Upper lobe of left lung (tissue), 6 donors: ENCODE measurements around the gene CLDN1. TPM values are rescaled to one million over a fixed set of nuclear protein-coding genes. Genes with fewer than 3 reads are reported as not detected.

Experiments used
- ATAC-seq, 2 donors: fragments of 200-7000 bp; cut with Tn5 transposase; one replicate each; pipeline ENCODE4 v1.9.1; 2022; ENCODE audit warnings: mild to moderate bottlenecking in 2 of 2, moderate library complexity in 2 of 2; ENCODE audit not compliant: low FRiP score in 2 of 2
- DNase-seq, 2 donors: peaks; one replicate each; pipeline ENCODE4 v3.0.0-alpha.2; 2019 to 2020
- H3K27ac ChIP-seq, 4 donors: fragments of 200-600 bp; sonication (generic); one replicate each; pipeline ENCODE4 v1.5.1; 2016 to 2019
- H3K27me3 ChIP-seq, 4 donors: fragments of 200-600 bp; sonication (generic); one replicate each; pipeline ENCODE4 v1.5.1; 2017 to 2019
- H3K36me3 ChIP-seq, 4 donors: fragments of 200-600 bp; sonication (generic); one replicate each; pipeline ENCODE4 v1.5.1; 2016 to 2019
- H3K4me1 ChIP-seq, 4 donors: fragments of 200-600 bp; sonication (generic); one replicate each; pipeline ENCODE4 v1.5.1; 2018 to 2019
- H3K4me3 ChIP-seq, 4 donors: fragments of 200-600 bp; sonication (generic); one replicate each; pipeline ENCODE4 v1.5.1; 2017 to 2019; ENCODE audit warnings: mild to moderate bottlenecking in 2 of 4, moderate library complexity in 1 of 4
- H3K9me3 ChIP-seq, 4 donors: fragments of 200-600 bp; sonication (generic); one replicate each; pipeline ENCODE4 v1.5.1; 2018 to 2019
- EP300 ChIP-seq, 4 donors: sonication (generic); formaldehyde crosslinking; IDR thresholded peaks; one replicate each; pipeline ENCODE4 v1.5.1; 2017; ENCODE audit warnings: antibody characterized with exemption in 4 of 4, control low read depth in 2 of 4
- POLR2A ChIP-seq, 4 donors: fragments of 450-650 bp; IDR thresholded peaks; one replicate each; pipeline ENCODE4 v1.5.1; 2016 to 2017; ENCODE audit warnings: antibody characterized with exemption in 4 of 4, mild to moderate bottlenecking in 2 of 4
- POLR2AphosphoS5 ChIP-seq, 2 donors: sonication (generic); formaldehyde crosslinking; IDR thresholded peaks; one replicate each; pipeline ENCODE4 v1.5.1; 2017; ENCODE audit warnings: antibody characterized with exemption in 2 of 2
- WGBS, 2 donors: methylation state at CpG; one replicate each; pipeline ENCODE4 v1.1.5; 2017 to 2018; 5-methylcytosine and 5-hydroxymethylcytosine counted together
- total RNA-seq, 6 donors: library from RNA; depleted of rRNA in 4 of 6; stranded (reverse); fragments of >200 nt in 4 of 6; gene quantifications; one replicate each; pipeline versions ENCODE4 v1.1.0 to v1.2.1, GENCODE V29; 2016 to 2021
- TF ChIP-seq, protein P1 (sequence below), 6 experiments: fragments of 450-650 bp in 4 of 6; fragments of 200-600 bp in 2 of 6; sonication (generic) in 2 of 6; IDR thresholded peaks; one replicate each; pipeline ENCODE4 v1.5.1; 2016 to 2019; ENCODE audit warnings: antibody characterized with exemption in 6 of 6
- donor health status: DM: no; HTN: no; CAD: no; lungs with moderate emphysema.
- donor health status: DM: no; HTN: yes; CAD: no; lungs with severe emphysema.

CLDN1 gene
- total RNA-seq, 6 donors from 2014 or later = 2.7 to 26.8 (median 11.2) TPM

DNA sequence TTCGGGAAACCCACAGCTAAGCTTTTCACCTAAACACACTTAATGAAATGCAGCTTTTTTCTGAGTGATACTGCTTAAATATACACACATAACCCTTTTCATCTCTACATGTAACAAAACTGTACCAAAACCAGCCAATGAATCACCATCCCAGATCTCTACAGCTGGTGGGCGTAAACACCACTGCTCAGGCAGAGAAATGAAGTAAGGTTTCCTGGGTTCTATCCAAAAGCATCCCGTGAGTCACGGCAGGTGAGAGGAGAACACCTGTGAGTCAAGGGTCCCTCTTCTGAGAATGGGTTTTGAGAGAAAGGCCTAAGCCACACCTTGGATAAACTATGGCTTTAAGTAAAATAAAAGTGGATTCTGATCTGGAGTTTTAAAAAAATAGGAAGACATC lies 2.6 kb downstream of the CLDN1 start:
- WGBS, 2 donors = 75 to 81% methylated on average over 4 of the region's 4 CpGs
- no peaks in the 10 kb centered on the region for H3K36me3 ChIP-seq
- peak in 1 of 2 donors; percentile 51 for DNase-seq
- no peak overlapping the region for H3K27ac ChIP-seq
- TF ChIP-seq, protein P1, sequence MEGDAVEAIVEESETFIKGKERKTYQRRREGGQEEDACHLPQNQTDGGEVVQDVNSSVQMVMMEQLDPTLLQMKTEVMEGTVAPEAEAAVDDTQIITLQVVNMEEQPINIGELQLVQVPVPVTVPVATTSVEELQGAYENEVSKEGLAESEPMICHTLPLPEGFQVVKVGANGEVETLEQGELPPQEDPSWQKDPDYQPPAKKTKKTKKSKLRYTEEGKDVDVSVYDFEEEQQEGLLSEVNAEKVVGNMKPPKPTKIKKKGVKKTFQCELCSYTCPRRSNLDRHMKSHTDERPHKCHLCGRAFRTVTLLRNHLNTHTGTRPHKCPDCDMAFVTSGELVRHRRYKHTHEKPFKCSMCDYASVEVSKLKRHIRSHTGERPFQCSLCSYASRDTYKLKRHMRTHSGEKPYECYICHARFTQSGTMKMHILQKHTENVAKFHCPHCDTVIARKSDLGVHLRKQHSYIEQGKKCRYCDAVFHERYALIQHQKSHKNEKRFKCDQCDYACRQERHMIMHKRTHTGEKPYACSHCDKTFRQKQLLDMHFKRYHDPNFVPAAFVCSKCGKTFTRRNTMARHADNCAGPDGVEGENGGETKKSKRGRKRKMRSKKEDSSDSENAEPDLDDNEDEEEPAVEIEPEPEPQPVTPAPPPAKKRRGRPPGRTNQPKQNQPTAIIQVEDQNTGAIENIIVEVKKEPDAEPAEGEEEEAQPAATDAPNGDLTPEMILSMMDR (IDR thresholded peaks at IDR 0.05) = no peak
- TF ChIP-seq POLR2A (IDR thresholded peaks at IDR 0.05) (no peak), POLR2AphosphoS5 (IDR thresholded peaks at IDR 0.05) (no peak), EP300 (IDR thresholded peaks at IDR 0.05) (peak in 1 of 4 donors; percentile 8)
- H3K4me1 ChIP-seq = peaks cover 4 to 20% (median 9%) of the 10 kb centered on the region in 4 donors
- no peaks in the 10 kb centered on the region for H3K27me3 ChIP-seq
- no peak overlapping the region for H3K4me3 ChIP-seq
- no peaks in the 10 kb centered on the region for H3K9me3 ChIP-seq
- ATAC-seq = peak in 1 of 2 donors; percentile 13

DNA sequence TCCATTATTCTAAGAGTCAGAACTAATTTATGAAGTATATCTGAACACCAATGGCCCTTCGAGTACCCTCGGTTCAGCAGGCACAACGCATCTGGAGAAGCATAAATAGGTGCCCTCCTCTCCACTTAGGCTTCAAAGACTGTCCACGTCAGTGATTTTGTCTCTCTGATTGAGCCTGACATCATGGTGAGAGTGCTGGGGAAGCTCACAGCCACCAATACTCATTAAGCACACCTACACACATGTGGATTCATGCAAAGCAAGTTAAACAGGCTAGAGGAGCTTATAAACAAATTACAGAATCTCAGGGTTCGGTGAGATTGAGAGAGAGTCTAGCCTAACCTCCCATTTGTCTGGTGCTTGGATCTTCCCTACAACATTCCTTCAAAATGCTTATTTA lies 3.6 kb downstream of the CLDN1 start:
- H3K4me3 ChIP-seq = no peak overlapping the region
- H3K9me3 ChIP-seq = no peaks in the 10 kb centered on the region
- WGBS, 2 donors = 84 to 88% methylated on average over 5 of the region's 5 CpGs
- ATAC-seq (no peak), DNase-seq (no peak)
- no peak overlapping the region for H3K27ac ChIP-seq
- TF ChIP-seq EP300 (IDR thresholded peaks at IDR 0.05) (no peak), POLR2A (IDR thresholded peaks at IDR 0.05) (no peak), POLR2AphosphoS5 (IDR thresholded peaks at IDR 0.05) (no peak)
- TF ChIP-seq, protein P1 (IDR thresholded peaks at IDR 0.05) = no peak
- no peaks in the 10 kb centered on the region for H3K36me3 ChIP-seq
- no peaks in the 10 kb centered on the region for H3K27me3 ChIP-seq
- H3K4me1 ChIP-seq = peaks cover 4 to 20% (median 9%) of the 10 kb centered on the region in 4 donors

DNA sequence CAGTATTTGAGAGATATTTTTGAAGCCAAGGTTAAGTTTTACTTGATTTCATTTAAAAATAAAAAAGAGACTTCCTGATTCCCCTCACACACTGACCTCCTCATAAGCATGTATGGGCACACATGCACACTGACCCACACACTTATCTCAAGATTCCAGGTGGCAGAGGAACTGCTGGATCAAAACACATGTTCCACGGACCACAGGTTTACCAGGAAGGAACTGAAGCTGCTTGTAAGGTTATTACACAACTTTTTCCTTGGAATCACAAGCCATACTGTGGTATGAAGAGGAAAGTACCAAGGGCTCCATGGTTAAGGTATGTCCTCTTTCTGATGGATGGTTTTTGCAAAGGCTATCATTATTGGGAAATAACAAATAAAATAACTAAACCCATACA lies 7.5 kb downstream of the CLDN1 start:
- no peak overlapping the region for H3K4me3 ChIP-seq
- H3K9me3 ChIP-seq = no peaks in the 10 kb centered on the region
- H3K27me3 ChIP-seq = no peaks in the 10 kb centered on the region
- H3K36me3 ChIP-seq = no peaks in the 10 kb centered on the region
- TF ChIP-seq EP300 (IDR thresholded peaks at IDR 0.05) (no peak), POLR2A (IDR thresholded peaks at IDR 0.05) (no peak), POLR2AphosphoS5 (IDR thresholded peaks at IDR 0.05) (no peak)
- ATAC-seq = no peak
- WGBS, 2 donors = 29 to 57% methylated on average over 1 of the region's 1 CpG
- H3K4me1 ChIP-seq = no peaks in the 10 kb centered on the region
- H3K27ac ChIP-seq = no peak overlapping the region
- no peak for DNase-seq

DNA sequence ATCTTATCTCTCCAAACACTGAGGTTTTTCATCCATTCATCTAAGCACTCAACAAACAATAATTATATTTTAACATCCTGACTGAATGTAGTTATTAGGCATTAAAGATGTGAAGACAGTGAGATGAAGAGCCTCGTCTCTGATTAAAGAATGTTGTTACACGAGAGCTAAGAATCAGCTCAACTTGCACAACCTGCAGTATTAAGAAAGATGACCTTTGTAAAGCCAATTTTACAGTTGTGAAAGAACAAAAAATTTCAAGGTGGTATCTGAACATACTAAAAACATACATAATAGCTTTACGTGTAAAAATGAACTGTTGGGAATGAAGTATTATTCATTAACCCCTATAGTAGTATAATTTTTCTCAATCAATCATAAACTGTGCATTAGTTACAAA lies 12.8 kb downstream of the CLDN1 start:
- WGBS, 2 donors = 51 to 74% methylated on average over 3 of the region's 3 CpGs
- no peak for DNase-seq
- Histone ChIP-seq H3K4me1 (no peaks in the 10 kb centered on the region), H3K27me3 (no peaks in the 10 kb centered on the region), H3K27ac (no peak overlapping the region), H3K36me3 (no peaks in the 10 kb centered on the region), H3K4me3 (no peak overlapping the region), H3K9me3 (no peaks in the 10 kb centered on the region)
- TF ChIP-seq POLR2AphosphoS5 (IDR thresholded peaks at IDR 0.05) (no peak), POLR2A (IDR thresholded peaks at IDR 0.05) (no peak), EP300 (IDR thresholded peaks at IDR 0.05) (no peak)
- TF ChIP-seq, protein P1 (IDR thresholded peaks at IDR 0.05) = no peak
- no peak for ATAC-seq

DNA sequence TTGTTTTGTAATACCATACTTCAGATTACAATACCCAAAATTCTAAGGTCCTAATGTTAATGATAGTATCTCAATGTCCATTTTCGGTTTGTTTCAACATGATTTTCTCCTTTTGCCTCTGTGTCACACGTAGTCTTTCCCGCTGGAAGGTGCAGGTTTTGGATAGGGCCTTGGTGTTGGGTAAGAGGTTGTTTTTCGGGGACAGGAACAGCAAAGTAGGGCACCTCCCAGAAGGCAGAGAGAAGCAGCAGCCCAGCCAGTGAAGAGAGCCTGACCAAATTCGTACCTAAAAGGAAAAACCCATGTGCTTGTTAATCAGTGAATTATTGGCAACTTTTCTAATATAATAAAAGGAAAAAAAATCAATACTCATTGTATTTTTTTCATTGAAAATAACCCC lies 14.1 kb downstream of the CLDN1 start:
- no peak for ATAC-seq
- no peak overlapping the region for H3K27ac ChIP-seq
- TF ChIP-seq POLR2A (IDR thresholded peaks at IDR 0.05) (no peak), POLR2AphosphoS5 (IDR thresholded peaks at IDR 0.05) (no peak), EP300 (IDR thresholded peaks at IDR 0.05) (no peak)
- TF ChIP-seq, protein P1 (IDR thresholded peaks at IDR 0.05) = no peak
- H3K4me1 ChIP-seq = no peaks in the 10 kb centered on the region
- no peak for DNase-seq
- H3K4me3 ChIP-seq = no peak overlapping the region
- 89 to 92% methylated on average over 5 of the region's 5 CpGs for WGBS, 2 donors
- H3K9me3 ChIP-seq = no peaks in the 10 kb centered on the region
- H3K36me3 ChIP-seq = no peaks in the 10 kb centered on the region
- no peaks in the 10 kb centered on the region for H3K27me3 ChIP-seq
